ENCODE results near the gene NPM3.

NPM3 gene

DNA sequence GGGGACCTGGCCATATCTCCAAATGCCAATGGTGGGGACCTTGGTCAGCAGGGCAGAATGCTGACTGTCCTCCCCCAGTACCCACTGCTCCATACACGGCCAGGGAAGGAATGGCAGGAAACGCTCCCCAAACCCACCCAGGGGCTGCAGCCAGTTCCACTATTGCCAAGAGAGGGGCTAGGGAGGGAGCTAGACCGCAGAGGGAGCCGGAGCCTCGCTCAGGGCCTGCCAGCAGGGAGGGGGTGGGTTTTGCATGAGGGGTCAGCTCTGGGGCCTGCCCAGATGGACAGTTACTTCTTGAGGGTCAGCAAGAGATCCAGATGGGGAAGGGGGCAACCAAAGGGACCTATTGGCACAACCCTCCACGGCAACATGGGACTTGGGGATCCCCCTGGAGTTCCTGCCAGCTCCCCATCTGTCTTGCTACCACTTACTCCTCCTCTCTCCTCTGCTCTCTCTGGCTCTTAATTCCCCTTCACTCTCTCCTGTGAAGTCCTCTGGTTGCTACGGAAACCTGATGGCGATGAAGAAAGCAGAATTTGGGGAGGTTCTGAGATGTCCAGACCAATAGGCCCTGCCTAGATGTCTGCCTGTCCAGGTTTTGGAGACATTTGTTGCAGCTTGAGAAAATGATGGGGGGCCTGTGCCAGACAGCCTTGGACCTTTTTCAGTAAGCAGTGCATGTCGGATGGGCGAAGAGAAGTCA is 20.0 kb downstream of the NPM3 start:
- TF ChIP-seq, protein P1, sequence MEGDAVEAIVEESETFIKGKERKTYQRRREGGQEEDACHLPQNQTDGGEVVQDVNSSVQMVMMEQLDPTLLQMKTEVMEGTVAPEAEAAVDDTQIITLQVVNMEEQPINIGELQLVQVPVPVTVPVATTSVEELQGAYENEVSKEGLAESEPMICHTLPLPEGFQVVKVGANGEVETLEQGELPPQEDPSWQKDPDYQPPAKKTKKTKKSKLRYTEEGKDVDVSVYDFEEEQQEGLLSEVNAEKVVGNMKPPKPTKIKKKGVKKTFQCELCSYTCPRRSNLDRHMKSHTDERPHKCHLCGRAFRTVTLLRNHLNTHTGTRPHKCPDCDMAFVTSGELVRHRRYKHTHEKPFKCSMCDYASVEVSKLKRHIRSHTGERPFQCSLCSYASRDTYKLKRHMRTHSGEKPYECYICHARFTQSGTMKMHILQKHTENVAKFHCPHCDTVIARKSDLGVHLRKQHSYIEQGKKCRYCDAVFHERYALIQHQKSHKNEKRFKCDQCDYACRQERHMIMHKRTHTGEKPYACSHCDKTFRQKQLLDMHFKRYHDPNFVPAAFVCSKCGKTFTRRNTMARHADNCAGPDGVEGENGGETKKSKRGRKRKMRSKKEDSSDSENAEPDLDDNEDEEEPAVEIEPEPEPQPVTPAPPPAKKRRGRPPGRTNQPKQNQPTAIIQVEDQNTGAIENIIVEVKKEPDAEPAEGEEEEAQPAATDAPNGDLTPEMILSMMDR (IDR thresholded peaks at IDR 0.05; ENCODE audit: low read depth, low read length, missing control alignments): no peak
- H3K4me3 ChIP-seq (ENCODE audit: low read depth, low read length): no peak overlapping the region
- DNase-seq (ENCODE audit: low read depth): no peak

DNA sequence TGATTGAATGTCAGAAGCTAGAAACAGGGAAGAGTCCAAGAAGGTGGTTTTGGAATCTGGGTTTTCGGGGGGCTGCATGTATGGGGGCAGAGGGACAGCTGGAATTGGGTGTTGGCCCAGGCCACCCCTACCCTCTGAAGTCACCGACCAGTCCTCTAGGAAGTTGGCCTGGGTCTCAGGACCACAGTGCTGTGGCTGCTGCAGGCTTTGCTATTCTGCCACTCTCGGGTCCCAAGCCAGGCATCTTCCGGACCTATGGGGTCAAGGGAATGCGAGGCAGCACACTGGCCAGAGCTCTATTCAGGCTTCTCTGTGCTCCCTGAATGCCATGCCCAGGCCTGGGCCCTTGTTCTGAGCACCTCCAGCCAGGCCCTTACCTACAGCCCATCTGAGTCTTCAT is 20.5 kb downstream of the NPM3 start:
- H3K4me3 ChIP-seq (ENCODE audit: low read depth, low read length): no peak overlapping the region
- TF ChIP-seq, protein P1 (IDR thresholded peaks at IDR 0.05; ENCODE audit: low read depth, low read length, missing control alignments): no peak
- DNase-seq (ENCODE audit: low read depth): no peak

DNA sequence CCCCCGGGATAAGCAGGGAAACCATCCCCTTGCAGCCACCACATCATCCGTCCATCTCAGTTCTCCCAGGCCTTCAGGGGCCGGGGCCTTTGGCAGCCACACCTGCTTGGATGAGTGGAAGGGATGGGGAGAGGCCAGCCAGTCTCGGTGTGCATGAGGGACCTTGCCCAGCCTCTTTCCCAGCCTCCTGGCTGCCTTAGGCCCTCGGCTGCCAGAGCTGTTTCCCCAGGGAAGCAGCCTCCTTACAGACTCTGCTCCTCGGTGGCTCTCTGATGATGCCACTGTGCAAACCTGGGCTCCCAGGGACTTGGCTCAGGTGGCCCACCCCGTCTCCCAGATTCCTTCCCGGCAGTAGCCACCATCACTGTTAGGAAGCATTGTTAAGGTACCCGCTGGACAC is 22.0 kb downstream of the NPM3 start:
- TF ChIP-seq, protein P1 (IDR thresholded peaks at IDR 0.05; ENCODE audit: low read depth, low read length, missing control alignments): no peak
- DNase-seq (ENCODE audit: low read depth): no peak
- no peak overlapping the region for H3K4me3 ChIP-seq (ENCODE audit: low read depth, low read length)

DNA sequence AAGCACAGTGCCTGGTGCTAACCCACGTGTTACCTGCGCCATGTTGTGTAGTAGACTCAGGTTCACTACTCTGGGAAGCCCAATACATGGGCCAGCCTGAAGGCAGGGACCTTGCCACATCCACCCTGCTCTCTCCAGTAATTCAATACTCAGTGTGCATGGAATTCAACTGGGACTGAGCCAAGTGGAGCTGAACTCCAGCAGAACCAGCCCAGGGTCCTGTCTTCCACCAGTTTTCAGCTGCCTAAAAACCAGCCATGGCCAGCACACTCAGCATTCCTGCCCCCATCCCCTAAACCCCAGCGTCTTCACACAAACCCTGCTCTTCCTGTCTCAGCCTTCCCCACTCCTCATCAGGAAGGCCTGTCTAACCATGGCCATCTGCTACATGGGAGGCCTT is 22.7 kb downstream of the NPM3 start:
- DNase-seq (ENCODE audit: low read depth): no peak
- no peak overlapping the region for H3K4me3 ChIP-seq (ENCODE audit: low read depth, low read length)
- TF ChIP-seq, protein P1 (IDR thresholded peaks at IDR 0.05; ENCODE audit: low read depth, low read length, missing control alignments): no peak

DNA sequence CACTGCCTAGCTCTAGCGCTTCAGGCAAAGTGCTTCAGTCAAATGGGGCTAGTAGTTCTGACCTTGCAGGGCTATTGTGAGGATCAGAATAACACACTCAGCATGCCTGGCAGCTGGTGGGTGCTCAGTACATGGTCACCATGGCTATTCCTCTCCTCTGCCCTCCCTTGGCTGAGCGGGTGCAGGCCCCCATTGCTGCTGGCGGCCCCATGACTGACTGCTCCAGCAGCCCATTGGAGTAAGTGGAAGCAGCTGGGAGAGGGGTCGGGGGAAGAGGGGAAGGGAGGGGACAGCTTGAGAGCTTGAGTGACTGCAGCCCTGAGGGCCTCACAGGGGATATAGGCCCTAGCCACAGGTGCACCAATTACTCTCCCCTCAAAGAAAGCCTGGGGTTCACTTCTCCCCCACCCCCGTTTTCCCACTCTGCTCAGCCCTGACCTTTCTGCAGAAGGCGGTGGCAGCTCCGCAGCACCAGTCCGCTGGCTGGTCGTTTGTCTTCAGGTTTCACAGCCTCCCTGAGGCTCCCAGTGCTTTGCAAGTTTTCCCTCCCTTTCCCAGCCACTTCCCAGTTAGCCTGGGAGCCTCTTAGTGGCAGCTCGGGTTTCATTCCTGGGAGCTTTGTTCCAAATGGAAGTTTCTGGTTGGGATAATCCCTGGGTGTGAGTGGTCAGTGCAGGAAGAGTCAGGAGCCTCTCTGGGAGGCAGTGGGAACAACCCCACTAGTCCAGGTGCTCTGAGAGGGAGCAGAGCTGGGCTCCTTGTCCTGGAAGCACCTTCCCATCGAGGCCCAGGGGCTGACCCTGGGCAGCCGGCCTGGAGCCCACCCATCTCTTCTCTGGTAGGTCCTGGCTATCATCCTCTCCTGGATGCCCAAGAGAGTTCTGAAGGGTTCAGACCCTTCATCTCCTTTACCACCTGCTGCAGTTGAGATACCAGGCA is 23.7 kb downstream of the NPM3 start:
- TF ChIP-seq, protein P1 (IDR thresholded peaks at IDR 0.05; ENCODE audit: low read depth, low read length, missing control alignments): no peak
- DNase-seq (ENCODE audit: low read depth): no peak
- H3K4me3 ChIP-seq (ENCODE audit: low read depth, low read length): no peak overlapping the region

DNA sequence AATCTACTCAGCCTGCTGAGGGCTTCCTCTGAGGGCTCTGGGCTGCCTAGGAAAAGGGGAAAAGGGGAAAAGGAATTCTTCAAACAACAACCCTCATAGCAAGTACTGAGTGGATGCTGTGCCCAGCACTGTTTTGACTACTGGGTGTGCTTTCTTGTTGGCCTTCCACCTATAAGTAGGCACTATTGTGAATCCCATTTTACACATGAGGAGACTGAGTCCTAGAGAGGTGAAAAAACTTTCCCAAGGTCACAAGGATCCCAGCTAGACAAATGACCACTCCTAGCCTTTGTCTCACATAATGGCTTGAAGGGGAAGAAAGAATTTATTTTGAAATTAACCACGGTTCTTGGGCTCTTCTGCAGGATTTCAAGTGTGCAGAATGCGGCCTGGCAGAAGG is 24.4 kb downstream of the NPM3 start:
- H3K4me3 ChIP-seq (ENCODE audit: low read depth, low read length): no peak overlapping the region
- DNase-seq (ENCODE audit: low read depth): no peak
- TF ChIP-seq, protein P1 (IDR thresholded peaks at IDR 0.05; ENCODE audit: low read depth, low read length, missing control alignments): no peak

All from GM12864 (cell line).